Right lung (tissue), 5 donors: Measurements from ENCODE around the gene ARID5A. TPM values are rescaled to one million over a fixed set of nuclear protein-coding genes. Genes with fewer than 3 reads are reported as not detected.
"Not testable (repeated sequence)": the region's sequence is repeated elsewhere in the genome, so short reads cannot be mapped to it uniquely, and the experiment has no call there.

Experiments used
- DNase-seq, 2 donors: peaks; one replicate each; pipeline ENCODE4 v3.0.0-alpha.2; 2013
- polyA plus RNA-seq, 5 donors: library from polyadenylated mRNA; unstranded; fragments of 120-200 nt; gene quantifications; one replicate each; pipeline versions ENCODE4 v1.2.1 to v1.2.3, GENCODE V29; 2013; ENCODE audit warnings: inconsistent platforms in 1 of 5, low replicate concordance in 1 of 5; ENCODE audit not compliant: insufficient read length in 5 of 5, insufficient read depth in 1 of 5

ARID5A gene
- polyA plus RNA-seq, 5 donors = 5.6 to 10.3 (median 6.9) TPM

DNA sequence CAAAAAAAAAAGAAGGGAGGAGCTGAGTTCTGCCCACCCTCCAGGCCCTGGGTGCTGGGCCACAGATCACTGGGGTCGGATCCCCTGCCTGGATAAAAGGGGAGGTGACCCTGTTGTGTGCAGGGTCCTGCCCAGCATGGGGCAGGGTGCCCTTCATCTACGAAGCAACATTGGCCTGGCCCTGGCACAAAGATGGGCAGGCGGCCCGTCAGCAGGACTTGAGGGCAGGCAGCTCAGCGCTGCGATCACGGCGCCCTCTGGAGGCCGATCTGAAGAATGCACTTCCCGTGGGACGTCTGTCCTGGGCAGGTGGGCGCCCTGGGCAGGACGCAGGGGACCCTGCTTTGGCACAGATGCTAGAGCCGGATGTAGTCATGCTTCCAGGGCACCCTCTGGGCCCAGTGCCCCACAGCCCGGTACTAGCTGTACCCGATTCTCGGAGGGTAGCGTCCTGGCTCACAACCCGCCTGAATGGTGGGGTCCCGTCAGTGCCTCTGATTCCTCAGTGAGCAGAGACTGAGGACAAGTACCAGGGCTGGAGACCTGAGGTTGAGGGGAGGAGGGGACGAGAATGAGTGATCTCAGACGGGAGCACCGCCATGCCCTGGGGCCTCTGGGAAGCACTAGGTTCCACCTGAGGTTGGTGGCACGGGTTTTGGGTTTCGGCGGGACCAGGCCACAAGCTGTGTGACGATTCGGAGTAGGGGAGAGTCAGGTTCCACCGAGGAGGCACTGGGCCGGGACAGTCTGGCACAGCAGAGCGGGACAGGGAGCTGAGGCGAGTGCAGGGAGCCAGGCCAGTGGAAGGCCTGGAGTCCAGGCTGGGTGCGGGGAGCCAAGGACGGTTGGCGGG is 18.0 kb downstream of the ARID5A start:
- peak in 1 of 2 donors; percentile 53 for DNase-seq

DNA sequence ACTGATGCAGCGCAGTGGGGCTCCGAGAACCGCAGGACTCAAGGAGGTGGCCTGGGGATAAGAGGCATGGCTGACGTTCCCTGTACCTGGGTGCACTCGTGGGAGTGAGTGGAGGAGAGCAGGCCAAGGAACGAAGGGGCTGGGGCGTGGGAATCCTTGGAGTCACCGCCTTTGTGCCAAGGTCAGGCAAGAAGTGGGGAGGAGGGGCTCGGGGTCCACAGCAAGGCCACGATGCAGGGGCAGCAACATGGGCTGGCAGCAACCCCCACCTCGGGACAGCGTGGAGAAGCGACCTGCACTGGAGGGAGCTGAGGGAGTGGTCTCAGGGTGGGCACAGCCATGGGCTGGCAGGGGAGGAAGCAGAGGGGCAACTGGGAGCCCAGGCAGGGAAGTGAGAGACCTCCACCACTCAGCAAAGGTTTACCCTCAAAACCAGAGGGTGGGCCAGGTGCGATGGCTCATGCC is 18.6 kb downstream of the ARID5A start:
- DNase-seq = no peak

DNA sequence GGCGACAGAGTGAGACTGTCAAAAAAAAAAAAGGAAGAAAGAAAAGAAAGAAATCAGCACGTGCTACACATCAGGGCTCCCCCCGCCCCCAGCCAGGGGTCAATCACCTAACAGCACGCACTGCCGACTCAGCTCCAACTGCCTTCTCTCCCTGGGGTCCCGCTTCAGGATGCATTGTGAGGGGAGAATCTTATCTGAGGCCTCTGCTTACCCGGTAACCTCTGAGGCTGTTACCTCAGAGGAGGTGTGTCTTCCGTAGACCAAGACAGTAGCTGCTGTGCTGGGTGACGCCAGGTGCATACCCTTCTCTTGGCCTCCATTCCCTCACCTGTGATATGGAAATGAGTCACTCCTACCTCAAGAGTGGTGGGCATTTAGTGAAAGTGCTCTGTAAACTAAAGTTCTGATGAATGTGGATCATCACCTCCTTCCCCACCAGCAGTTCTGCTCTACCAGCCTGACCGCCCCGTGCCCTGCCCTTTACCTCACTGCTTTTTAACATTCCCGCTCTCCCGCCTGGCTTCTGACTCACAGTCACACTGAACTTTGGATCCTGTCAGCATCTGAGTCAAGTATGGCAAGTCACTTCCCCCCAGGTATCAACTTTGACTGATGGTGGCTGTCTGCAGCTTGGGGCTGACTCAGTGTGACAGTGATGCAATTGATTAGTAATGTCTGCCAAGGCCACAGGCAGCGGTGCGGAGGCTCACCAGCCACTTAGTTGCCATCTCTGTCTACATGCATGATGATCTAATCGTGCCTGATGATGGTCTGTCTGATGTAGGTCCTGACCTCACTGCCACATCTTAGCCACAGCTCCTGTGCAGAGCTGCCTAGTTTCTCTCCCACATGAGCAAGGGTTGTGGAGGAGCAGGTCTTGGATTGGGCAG is 20.1 kb downstream of the ARID5A start:
- DNase-seq = no peak

DNA sequence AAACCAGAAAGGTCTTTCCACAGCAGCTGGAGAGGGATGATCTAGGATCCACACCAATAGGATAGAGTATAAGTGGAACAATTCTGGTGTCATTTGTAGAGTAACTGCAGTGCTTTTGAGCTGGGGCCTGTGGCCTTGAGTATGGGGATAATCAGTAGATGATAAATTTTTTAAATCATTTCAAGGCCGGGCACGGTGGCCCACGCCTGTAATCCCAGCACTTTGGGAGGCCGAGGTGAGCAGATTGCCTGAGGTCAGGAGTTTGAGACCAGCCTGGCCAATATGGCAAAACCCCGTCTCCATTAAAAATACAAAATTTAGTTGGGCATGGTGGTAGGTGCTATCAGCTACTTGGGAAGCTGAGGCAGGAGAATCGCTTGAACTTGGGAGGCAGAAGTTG is 20.9 kb downstream of the ARID5A start:
- not testable (repeated sequence) for DNase-seq

DNA sequence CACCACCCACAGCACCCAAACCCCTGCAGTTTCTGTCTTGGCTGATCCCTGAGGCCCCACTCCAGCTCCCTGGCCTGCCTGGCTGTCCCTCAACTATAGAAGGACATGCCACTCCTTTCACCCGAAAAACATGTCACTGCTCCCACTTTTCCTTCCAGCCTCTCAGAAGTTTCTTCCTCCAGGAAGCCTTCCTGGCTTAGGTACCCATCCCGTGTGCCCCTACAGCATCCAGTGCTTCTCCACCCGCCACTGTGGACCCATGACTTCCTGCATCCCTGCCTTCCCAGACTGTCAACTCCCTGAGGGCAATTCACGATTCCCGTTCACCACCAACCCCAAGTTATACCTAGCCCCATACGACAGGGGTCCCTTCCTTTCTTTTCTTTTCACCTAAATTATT is 21.5 kb downstream of the ARID5A start:
- no peak for DNase-seq

DNA sequence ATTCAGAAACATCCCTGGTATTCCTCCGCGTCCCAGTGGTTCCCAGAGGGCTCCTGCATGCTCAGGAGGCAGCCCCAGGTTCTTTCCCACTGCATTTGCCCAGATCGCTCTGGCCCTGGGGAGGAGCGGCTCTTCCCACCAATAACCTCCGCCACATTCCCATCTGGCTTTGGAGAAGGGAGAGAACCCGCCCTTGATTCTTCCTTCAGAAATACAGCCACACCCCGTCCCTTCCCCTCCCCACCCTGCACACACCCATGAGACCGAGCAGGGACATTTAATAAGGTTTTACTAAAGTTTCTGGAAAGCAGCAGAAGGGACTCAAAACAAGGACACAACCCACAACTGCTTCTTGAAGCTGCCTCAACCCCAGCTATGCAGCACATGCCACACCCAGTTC is 21.9 kb downstream of the ARID5A start:
- DNase-seq = no peak

DNA sequence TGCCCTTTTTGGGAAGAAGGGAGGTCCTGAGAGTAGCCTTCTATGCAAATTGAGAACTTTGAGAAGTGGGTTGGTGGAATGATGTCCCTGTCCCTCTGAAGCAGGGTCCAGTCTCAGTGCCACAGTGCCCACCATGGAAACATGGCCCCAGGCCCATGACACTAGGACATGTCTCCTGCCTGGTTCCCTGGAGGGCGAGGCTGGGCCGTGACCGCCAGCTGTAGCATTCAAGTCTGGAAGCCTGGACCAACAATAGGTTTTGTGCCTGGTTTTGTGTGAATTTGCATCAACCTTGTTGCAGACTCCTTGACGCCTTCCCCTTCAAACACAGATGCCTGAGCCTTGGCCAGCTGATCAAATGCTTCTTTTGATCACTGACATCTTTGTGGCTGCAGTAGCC is 27.5 kb downstream of the ARID5A start:
- DNase-seq = no peak

DNA sequence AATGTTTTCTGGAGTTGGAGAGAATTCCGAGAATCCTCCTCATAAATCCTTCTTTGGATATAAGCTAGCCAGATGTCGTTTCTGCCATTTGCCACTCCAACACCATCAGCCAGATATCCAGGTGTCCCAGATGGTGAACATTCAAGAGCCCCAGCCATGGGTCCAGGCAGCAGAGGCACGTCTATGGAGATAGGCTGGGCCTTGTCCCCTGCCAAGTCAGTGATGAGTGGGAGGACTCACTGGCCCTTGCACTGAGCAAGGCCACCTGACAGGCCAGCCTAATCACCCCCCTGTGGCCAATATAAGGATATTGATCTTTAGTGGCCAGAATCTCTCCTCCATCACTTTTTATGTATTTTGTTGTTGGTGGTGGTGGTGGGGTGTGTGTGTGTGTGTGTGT is 28.0 kb downstream of the ARID5A start:
- DNase-seq = no peak

DNA sequence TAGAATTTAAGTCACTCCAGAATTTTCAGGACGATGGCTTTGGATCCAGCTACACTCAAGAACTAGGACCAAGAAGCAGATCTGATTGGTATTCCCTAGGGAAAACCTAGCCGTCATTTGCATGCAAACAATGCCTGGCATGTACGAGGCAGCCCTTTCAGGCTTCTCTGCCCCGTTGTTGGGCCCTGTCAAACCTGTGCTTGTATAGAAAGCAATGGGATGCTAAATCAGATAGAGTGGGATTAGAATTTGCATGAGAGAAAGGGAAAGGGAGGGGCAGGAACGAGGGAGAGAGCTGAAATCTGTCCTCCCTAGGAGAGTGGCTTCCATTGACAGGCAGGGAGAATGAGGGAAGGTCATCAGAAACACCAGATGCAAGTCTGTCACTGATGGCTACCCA is 28.6 kb downstream of the ARID5A start:
- no peak for DNase-seq

DNA sequence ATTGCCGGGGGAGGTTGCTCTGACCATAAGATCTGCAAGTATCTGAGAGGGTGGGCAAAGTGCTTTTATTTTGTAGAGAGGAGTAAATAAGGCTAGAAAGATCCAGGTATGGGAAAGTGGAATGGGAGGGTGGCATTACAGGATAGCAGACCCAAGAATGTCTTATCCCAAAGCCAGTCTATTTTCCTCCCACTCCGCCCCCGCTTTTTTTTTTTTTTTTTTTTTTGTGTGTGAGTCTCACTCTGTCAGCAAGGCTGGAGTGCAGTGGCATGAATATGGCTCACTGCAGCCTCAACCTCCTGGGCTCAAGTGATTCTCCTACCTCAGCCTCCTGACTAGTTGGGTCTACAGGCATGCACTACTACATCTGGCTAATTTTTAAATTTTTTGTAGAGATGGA is 31.5 kb downstream of the ARID5A start:
- no peak for DNase-seq

DNA sequence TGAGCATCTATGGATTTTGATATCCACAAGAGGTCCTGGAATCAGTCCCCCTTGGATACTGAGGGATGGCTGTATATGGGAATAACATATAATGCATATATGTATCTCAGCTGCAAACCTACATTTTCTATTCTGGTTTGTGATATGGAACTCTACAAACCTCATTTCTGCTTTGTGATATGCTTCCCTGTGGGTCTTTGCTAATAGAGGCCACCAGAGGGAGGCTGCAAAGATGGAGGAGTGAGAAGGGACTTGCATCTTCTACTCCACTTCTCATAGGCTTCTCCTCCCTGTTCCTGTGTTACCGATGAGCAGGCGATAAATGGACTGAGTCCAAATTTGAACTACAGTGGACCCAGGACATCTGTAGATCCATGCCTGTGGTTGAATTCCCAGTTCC is 37.8 kb downstream of the ARID5A start:
- DNase-seq = no peak

DNA sequence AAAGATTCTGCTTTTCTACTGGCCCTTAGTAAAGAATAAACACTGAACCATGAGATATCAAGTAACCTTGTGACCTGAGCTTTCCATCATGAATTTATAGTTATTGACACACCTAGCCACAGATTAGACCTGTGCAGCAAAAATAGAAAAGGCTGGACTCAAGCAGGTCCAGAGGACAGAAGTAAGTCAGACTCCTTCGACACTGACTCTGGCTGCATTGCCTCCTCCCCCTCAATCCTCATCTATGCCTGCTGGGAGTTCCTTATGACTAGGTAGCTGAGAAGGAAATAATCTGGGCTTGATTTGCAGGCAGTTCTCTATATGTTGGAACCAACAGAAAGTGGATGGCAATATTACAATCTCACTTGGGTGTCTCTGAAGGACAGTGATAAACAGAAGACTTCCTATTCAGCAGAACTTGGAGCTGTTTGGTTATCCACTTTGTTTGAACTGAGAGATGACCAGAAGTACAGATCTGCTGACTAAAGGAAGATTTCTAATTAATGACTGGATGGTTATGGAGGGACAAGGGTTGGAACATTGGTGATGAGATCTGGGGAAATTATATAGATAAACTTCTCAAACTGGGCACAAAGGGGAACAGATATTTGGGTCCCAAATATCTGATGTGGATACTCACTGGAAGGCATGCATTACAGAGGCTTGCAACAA is 39.4 kb downstream of the ARID5A start:
- no peak for DNase-seq

DNA sequence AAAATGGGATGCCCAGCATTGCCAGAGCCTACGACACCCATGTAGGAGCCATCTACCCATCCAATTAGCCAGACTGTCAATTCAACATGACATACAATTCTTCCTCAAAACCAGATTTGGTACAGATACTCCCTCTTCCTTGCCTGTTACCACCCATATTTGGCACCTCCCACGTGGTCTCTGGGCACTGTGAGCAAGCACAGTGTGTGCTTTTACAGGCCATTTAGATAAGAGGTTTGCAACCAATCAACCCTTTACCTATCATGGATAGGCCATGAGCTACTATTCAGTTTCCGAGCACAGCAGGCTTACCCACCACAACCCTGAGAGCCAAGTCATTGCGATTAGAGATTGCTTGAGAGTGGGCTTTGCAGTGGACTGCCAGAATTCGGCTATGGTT is 40.9 kb downstream of the ARID5A start:
- DNase-seq = no peak

DNA sequence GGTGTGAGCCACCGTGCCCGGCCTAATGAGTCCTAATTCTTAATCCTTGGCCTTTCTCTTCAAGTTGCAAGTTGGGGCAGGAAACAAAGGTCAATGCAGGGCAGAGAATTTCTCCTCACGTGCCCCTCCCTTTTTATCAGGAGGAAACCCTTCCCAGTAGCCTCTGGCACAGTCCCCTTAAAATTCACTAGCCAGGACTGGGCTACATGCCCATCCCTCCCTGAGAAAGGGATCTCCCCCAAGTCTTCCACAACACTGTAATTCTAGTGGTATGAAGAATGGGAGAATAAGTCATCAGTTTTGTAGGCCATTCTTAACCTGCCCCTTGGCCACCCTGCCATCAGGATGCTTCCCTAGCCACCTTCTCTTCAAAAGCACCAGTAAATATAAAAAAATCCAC is 42.2 kb downstream of the ARID5A start:
- no peak for DNase-seq

DNA sequence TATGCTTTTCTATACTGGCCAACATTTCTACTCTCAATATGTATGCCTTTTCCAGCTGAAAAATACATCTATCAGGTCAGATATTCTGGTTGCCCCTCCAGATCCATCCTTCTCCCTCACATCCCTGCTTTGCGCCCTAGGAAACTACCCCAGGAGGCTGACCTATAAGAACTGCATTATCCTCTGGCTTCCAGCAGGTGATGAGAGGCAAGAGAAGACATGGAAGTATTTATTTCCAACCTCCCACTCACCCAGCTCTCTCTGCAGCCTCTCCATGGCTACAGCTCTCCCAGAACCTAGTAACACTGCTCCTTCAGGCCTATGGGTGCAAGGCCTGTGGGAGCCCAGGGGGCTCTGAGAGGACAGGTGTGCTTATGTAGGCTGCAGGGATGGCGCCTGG is 42.9 kb downstream of the ARID5A start:
- no peak for DNase-seq

DNA sequence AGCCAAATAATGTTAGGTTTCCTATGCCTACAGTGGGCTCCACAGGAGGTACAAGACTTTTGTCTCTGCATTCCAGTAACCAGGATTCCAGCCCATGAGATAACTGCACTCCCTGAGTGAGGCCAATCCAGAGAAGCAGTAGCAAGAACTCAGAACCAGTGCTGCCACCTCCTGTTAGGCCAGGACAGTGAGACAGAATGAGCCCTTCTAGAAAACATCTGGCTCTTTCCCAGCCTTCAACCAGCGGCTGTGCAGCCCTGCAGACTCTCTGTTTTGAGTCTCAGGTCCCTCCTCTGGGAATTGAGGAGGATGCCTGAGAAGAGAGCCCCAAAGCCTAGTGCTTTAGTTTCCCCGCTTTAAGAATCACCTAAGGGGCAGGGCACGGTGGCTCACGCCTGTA is 44.2 kb downstream of the ARID5A start:
- peak in 1 of 2 donors; percentile 10 for DNase-seq

DNA sequence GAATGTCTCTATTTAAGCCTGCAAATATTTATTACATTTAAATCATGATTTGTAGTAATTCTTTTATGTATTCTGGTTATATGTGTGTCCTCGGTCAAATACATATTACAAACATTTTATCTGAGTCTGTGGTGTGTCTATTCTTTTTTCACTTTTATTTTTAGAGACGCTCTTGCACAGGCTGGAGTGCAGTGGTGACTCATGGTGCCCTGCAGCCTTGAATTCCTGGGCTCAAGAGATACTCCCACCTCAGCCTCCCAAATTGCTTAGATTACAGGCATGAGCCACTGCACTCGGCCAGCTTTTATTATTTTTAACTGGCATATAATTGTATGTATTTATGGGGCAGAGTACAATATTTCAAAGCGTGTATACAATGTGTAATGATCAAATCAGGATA is 47.5 kb downstream of the ARID5A start:
- DNase-seq = no peak

DNA sequence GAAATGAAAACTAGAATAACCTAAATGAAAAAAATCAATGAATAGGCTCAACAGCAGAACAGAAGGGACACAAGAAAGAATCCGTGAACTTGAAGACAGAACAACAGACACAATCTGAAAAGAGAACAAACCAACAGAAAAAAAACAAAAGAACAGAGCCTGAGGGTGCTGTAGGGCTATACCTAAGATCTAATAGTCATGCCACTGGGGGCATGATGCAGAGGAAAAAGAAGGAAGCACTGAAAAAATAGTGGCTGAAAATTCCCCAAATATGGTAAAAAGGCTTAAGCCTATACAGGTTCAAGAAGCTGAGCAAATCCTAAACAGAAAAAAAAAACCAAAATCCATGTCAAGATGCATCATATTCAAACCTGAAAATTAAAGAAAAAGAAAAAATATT is 51.3 kb downstream of the ARID5A start:
- DNase-seq = no peak

DNA sequence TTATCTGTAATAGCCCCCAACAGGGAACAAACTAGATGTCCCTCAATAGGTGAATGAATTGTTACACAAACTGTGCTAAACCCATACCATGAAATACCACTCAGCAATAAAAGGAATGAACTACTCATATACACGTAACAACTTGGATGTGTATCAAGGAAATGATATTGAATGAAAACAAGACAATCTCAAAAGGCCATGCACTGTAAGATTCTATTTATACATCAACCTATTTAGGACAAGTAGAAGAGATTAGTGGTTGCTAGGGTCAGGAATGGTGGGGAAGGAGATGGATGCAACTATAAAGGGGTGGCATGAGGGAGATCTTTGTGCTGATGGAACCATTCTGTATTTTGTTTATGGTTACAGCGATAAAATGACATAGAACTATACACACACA is 54.5 kb downstream of the ARID5A start:
- DNase-seq = no peak

DNA sequence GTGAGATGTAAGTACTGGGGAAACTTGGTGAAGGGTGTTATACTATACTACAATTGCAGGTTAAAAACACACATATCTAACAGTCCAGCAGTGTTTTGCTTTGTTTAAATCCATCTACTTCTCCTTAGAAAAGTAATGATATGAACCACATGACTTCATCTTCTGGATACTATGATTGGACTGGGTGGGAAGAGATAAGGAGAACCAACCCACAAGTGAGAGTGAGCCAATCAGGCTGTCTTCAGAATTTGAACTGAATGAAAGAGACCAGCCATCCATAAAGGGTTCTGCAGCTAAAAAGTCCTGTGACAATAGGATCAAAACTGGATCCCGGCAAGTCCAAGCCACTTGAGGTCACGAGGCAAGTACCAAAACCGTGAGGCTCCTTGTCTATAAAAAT is 54.9 kb downstream of the ARID5A start:
- no peak for DNase-seq

DNA sequence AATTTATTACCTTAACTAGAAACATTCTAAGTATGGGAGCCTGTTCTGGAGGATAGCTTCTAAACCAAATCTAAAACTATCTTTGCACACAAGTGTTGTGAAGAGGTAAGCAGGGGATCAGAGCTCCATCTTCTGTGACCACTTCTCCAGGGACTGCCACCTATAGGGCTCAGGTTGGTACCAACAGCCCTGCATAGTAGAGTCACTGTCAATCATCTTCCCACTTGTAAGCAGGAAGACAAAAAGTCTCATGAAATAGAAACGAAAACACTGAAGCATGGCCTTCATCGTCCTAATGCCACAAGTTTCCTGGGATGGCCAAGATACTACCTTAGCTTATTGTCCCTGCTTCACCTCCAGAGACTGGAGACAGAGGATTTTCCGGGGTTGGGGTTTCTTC is 57.7 kb downstream of the ARID5A start:
- no peak for DNase-seq

DNA sequence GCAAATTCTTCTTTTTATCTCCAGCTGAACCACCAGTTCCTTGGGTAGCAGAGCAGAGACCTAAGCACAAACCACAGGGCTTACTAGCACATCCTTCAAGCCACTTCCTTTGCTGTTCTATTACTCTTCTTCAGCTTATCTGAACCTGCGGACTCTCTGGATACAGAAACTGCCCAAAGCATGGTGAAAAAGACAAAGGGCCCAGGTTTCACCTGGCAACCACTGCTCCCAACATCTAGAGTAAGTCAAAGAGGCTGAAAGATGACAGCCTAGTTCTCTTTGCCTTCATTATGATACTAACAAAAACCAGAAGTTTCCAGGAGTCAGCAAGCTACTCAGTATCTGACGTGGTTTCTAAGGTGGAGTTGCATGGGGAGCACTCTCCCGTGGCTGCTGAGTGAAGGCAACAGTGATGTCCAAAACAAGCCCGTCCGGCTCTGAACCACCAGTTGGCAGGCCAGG is 58.2 kb downstream of the ARID5A start:
- DNase-seq = no peak
